Astrocyte (in vitro differentiated cells and primary cell): ENCODE data around the gene RPL10. TPM values are rescaled to one million over a fixed set of nuclear protein-coding genes. Genes with fewer than 3 reads are reported as not detected.
"Not testable (repeated sequence)": the region's sequence is repeated elsewhere in the genome, so short reads cannot be mapped to it uniquely, and the experiment has no call there.

Source experiments
- DNase-seq: peaks from one replicate; pipeline ENCODE4 v3.0.0-alpha.2; 2010; ENCODE audit warnings: low read depth
- FAIRE-seq: peaks from 2 replicates; lab custom pipeline; 2011; peaks lifted over from hg19 to GRCh38; lab: Jason Lieb, UNC
- H2AFZ ChIP-seq: 2 replicates; pipeline ENCODE4 v1.6.0; 2012; ENCODE audit warnings: low read depth, low read length, inconsistent platforms
- H3K27ac ChIP-seq: 2 replicates; pipeline ENCODE4 v1.5.1; 2011; ENCODE audit warnings: low read depth, low read length, inconsistent platforms
- H3K27me3 ChIP-seq: 2 replicates; pipeline ENCODE4 v1.6.0; 2011; ENCODE audit warnings: low read length, inconsistent platforms; ENCODE audit not compliant: insufficient read depth
- H3K36me3 ChIP-seq: 2 replicates; pipeline ENCODE4 v1.5.1; 2011; ENCODE audit warnings: low read length, inconsistent platforms; ENCODE audit not compliant: insufficient read depth
- H3K4me1 ChIP-seq: 2 replicates; pipeline ENCODE4 v1.5.1; 2011; ENCODE audit warnings: low read length, inconsistent platforms; ENCODE audit not compliant: insufficient read depth
- H3K4me2 ChIP-seq: 2 replicates; pipeline ENCODE4 v1.6.0; 2012; ENCODE audit warnings: low read length, inconsistent platforms
- H3K4me3 ChIP-seq: 2 replicates; pipeline ENCODE4 v1.5.1; 2011; ENCODE audit warnings: low read depth, mild to moderate bottlenecking, low read length, inconsistent platforms; ENCODE audit not compliant: insufficient read depth
- H3K79me2 ChIP-seq: 2 replicates; pipeline ENCODE4 v1.6.0; 2012; ENCODE audit warnings: mild to moderate bottlenecking, low read length, inconsistent platforms; ENCODE audit not compliant: insufficient read depth
- H3K9ac ChIP-seq: 2 replicates; pipeline ENCODE4 v1.6.0; 2012; ENCODE audit warnings: mild to moderate bottlenecking, low read length, inconsistent platforms
- H3K9me3 ChIP-seq: 2 replicates; pipeline ENCODE4 v1.5.1; 2012; ENCODE audit warnings: low read depth, mild to moderate bottlenecking, low read length, inconsistent platforms; ENCODE audit not compliant: insufficient read depth
- H4K20me1 ChIP-seq: 2 replicates; pipeline ENCODE4 v1.6.0; 2012; ENCODE audit warnings: low read length, inconsistent platforms; ENCODE audit not compliant: insufficient read depth
- H3K27ac Mint-ChIP-seq: one replicate; pipeline ENCODE4 v1.8.0; 2021; ENCODE audit warnings: mild to moderate bottlenecking, mixed read lengths; ENCODE audit not compliant: unreplicated experiment
- H3K27me3 Mint-ChIP-seq: one replicate; pipeline ENCODE4 v1.8.0; 2021; ENCODE audit warnings: low read depth, mixed read lengths; ENCODE audit not compliant: unreplicated experiment
- H3K36me3 Mint-ChIP-seq: one replicate; pipeline ENCODE4 v1.8.0; 2021; ENCODE audit warnings: low read depth, mixed read lengths; ENCODE audit not compliant: unreplicated experiment
- H3K4me1 Mint-ChIP-seq: one replicate; pipeline ENCODE4 v1.8.0; 2021; ENCODE audit warnings: low read depth, mixed read lengths; ENCODE audit not compliant: unreplicated experiment
- H3K4me3 Mint-ChIP-seq: one replicate; pipeline ENCODE4 v1.8.0; 2021; ENCODE audit warnings: mild to moderate bottlenecking, moderate library complexity, mixed read lengths; ENCODE audit not compliant: unreplicated experiment
- H3K9me3 Mint-ChIP-seq: one replicate; pipeline ENCODE4 v1.8.0; 2021; ENCODE audit warnings: mild to moderate bottlenecking, mixed read lengths; ENCODE audit not compliant: unreplicated experiment
- CTCF ChIP-seq: IDR thresholded peaks from 2 replicates; pipeline ENCODE4 v1.5.1; 2011; ENCODE audit warnings: low read depth, mild to moderate bottlenecking, inconsistent platforms, low read length, moderate library complexity; ENCODE audit not compliant: insufficient read depth
- EZH2 ChIP-seq: IDR thresholded peaks from 2 replicates; pipeline ENCODE4 v1.6.1; 2012; ENCODE audit warnings: mild to moderate bottlenecking, low read length, inconsistent platforms; ENCODE audit not compliant: insufficient read depth
- total RNA-seq: library from RNA; stranded (reverse); gene quantifications from 2 replicates; pipeline ENCODE4 v1.2.1, GENCODE V29; 2021

Gene RPL10
- total RNA-seq, 1 donor from 2014 or later: 1,967 TPM

GRCh38 chrX:154384284-154384892, 13.8 kb upstream of the RPL10 start:
- Mint-ChIP-seq H3K4me1 (peaks cover 4% of the 10 kb centered on the region), H3K27me3 (no peaks in the 10 kb centered on the region), H3K4me3 (no peak overlapping the region), H3K9me3 (no peaks in the 10 kb centered on the region), H3K36me3 (no peaks in the 10 kb centered on the region), H3K27ac (no peak overlapping the region)
- Histone ChIP-seq H3K27me3 (no peaks in the 10 kb centered on the region), H3K4me3 (no peak overlapping the region), H3K9me3 (no peaks in the 10 kb centered on the region), H3K4me1 (peaks cover 10% of the 10 kb centered on the region), H4K20me1 (peaks cover 24% of the 10 kb centered on the region), H3K79me2 (peaks cover 16% of the 10 kb centered on the region), H3K27ac (no peak overlapping the region), H3K4me2 (no peak overlapping the region), H3K9ac (no peak overlapping the region), H2AFZ (no peak overlapping the region), H3K36me3 (no peaks in the 10 kb centered on the region)
- FAIRE-seq (no peak), DNase-seq (no peak)
- TF ChIP-seq CTCF: peak; percentile 4
- no peak for TF ChIP-seq EZH2

GRCh38 chrX:154388094-154388493, 10.1 kb upstream of the RPL10 start:
- not testable (repeated sequence) for H2AFZ ChIP-seq, H3K27me3 Mint-ChIP-seq, H3K27ac Mint-ChIP-seq, H3K9me3 ChIP-seq, H3K4me2 ChIP-seq, H3K4me1 Mint-ChIP-seq, H3K79me2 ChIP-seq, H3K9me3 Mint-ChIP-seq, DNase-seq, H3K4me3 Mint-ChIP-seq, H3K36me3 Mint-ChIP-seq, H3K4me1 ChIP-seq, H3K27ac ChIP-seq, H3K9ac ChIP-seq, H3K4me3 ChIP-seq, H3K27me3 ChIP-seq, FAIRE-seq, H3K36me3 ChIP-seq, H4K20me1 ChIP-seq

GRCh38 chrX:154388649-154389048, 9.5 kb upstream of the RPL10 start:
- H3K27ac ChIP-seq, H3K9me3 Mint-ChIP-seq, H3K4me1 Mint-ChIP-seq, H3K4me3 Mint-ChIP-seq, H3K9me3 ChIP-seq, H3K4me1 ChIP-seq, H3K36me3 ChIP-seq, H3K27me3 ChIP-seq, H3K4me2 ChIP-seq, H4K20me1 ChIP-seq, H3K79me2 ChIP-seq, H2AFZ ChIP-seq, DNase-seq, H3K27ac Mint-ChIP-seq, H3K4me3 ChIP-seq, H3K9ac ChIP-seq, H3K27me3 Mint-ChIP-seq, H3K36me3 Mint-ChIP-seq: not testable (repeated sequence)
- FAIRE-seq: peak; percentile 67

GRCh38 chrX:154389812-154390747, 8.1 kb upstream of the RPL10 start:
- H3K9ac ChIP-seq, H3K79me2 ChIP-seq, H3K4me2 ChIP-seq, H3K27ac Mint-ChIP-seq, H3K4me1 Mint-ChIP-seq, H4K20me1 ChIP-seq, H3K9me3 Mint-ChIP-seq, H3K27me3 Mint-ChIP-seq, DNase-seq, H3K4me1 ChIP-seq, H3K4me3 Mint-ChIP-seq, H3K36me3 ChIP-seq, H3K4me3 ChIP-seq, H3K27ac ChIP-seq, H2AFZ ChIP-seq, H3K27me3 ChIP-seq, H3K9me3 ChIP-seq, H3K36me3 Mint-ChIP-seq: not testable (repeated sequence)
- FAIRE-seq: peak; percentile 79

GRCh38 chrX:154396363-154396762, 1.8 kb upstream of the RPL10 start:
- H3K27me3 Mint-ChIP-seq, FAIRE-seq, H3K9ac ChIP-seq, H3K4me1 Mint-ChIP-seq, H3K4me1 ChIP-seq, H3K27ac ChIP-seq, H3K27me3 ChIP-seq, DNase-seq, H3K4me3 ChIP-seq, H3K9me3 Mint-ChIP-seq, H3K9me3 ChIP-seq, H3K4me2 ChIP-seq, H2AFZ ChIP-seq: not testable (repeated sequence)
- H3K36me3 ChIP-seq: peaks cover 14% of the 10 kb centered on the region
- peaks cover 13% of the 10 kb centered on the region for H3K36me3 Mint-ChIP-seq
- H3K4me3 Mint-ChIP-seq: peak overlapping the region; percentile 98
- H3K27ac Mint-ChIP-seq: peak overlapping the region; percentile 58
- peaks cover 26% of the 10 kb centered on the region for H3K79me2 ChIP-seq
- H4K20me1 ChIP-seq: peaks cover 26% of the 10 kb centered on the region
